ENCODE results near the gene FMN1.

GRCh38 chr15:32778391-32779176, 415.9 kb downstream of the FMN1 start:
- TF ChIP-seq POLR2AphosphoS5 (IDR thresholded peaks at IDR 0.05; ENCODE audit: borderline replicate concordance, low read depth, low read length) (no peak), EZH2 (IDR thresholded peaks at IDR 0.05) (no peak), FOXP2 (optimal IDR thresholded peaks at IDR 0.05; ENCODE audit: control extremely low read depth, extremely low read length, insufficient read depth) (no peak)

All from SK-N-MC (cell line).